GM19025 (cell line): ENCODE measurements around the gene RELN.

ENCODE experiments used
- ATAC-seq: cut with Tn5 transposase; IDR thresholded peaks from one replicate; pipeline ENCODE4 v1.9.1; 2021; ENCODE audit warnings: mild to moderate bottlenecking, low read depth, moderate library complexity; ENCODE audit not compliant: unreplicated experiment

The RELN gene

GRCh38 chr7:103694304-103694703 lies 295.2 kb downstream of the RELN start:
- ATAC-seq = no peak

DNA sequence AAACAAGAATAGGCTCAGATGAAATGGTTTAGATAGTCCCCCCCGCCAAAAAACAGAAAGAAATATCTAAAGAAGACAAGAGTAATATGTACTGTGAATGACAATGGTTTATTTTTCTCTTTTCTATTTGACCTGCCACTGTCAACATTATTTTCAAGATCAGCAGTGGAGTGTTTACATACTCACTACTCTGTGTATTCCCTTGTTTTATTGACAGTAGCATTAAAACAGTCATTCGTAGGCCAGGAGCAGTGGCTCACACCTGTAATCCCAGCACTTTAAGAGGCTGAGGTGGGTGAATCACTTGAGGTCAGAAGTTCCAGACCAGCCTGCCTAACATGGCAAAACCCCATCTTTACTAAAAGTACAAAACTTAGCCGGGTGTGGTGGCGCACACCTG lies 298.2 kb downstream of the RELN start:
- ATAC-seq = no peak

DNA sequence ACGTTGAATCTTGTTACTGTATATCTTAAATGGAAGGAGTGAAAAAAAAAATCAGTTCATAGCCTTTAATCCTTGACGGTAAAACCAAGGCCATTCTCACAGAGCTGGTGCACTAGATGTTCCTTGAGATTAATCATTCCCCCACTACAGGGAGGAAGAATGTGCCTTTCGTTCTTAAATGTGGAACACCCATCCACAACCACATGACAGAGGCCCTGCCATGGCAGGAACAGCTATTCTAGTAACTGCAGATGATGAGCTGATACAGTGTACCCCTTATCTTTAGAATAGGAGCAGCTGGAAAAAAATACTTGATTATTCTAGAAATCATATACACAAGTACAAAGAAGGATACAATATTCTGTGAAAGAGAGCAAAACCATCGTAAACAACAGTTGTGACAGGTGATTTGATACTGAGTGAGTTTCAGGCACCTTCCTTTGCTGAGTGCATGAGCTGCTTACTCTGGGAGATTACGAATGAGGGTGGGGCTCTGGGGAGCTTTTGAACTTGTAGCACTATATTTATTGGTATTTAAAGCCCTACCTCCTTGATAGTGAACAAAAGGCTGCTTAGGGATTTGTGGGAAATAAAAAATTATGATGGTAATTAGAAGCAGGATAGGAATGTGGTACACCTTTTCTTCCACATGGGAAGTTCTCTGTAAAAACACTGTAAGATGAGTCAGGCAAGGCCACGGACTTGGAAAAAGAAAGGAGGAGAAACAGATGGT lies 299.1 kb downstream of the RELN start:
- ATAC-seq = no peak

GRCh38 chr7:103689255-103689654 lies 300.2 kb downstream of the RELN start:
- no peak for ATAC-seq

DNA sequence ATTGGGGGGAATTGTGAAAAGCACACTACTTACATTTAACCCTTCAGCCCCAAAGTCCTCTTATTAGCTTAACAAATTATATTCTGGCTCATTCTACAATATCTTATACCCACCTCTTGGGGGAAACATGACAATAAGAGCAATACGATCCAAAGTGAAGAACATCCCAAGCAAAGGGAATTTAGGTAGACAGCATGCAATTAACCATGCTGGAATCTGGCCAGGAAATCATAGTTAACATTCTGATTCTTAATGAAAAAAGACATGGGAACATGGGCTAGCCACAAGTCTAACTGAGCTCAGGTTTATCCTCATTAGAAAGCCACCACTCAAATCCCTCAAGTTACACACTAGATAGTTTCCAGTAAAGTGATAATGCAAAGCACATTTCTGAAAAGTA lies 301.5 kb downstream of the RELN start:
- ATAC-seq = no peak

DNA sequence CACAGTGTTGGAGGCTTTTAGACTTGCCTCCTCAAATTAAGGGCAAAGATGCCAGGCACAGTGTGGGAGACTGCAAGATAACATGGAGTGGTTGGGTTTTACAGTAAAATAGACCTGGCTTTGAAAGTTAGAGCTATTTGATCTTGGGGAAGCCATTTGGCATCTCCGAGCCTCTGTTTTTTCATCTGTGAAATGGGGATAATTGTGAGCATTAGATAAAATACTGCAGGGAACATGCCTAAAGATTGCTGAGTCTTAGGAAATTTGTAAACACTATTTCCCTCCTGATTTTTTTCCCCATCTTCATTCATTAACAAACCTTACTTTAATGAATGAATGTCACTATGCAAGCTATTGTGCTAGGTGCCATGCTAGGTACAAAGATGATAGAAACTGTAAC lies 302.2 kb downstream of the RELN start:
- ATAC-seq = no peak

- no peak for ATAC-seq
Observed at GRCh38 chr7:103686763-103687162, 302.7 kb downstream of the RELN start.

DNA sequence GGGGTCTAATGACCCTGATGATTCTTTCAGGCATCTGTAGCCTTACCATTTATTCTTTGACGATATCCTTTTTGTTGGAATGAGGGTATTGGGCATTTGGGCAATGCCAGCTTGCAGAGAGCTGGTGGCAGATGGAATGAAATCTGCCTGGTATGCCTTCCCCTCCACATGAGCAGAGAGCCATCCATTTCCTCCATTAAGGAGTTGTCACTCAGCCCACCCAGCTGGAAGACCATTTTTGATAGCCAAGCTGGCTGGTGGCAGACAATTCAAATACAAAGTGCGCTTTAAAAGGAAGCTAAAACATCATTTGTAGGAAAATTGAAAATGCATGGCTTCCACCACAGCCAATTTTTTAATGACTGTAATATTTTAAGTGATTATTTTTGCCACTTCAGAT lies 303.4 kb downstream of the RELN start:
- no peak for ATAC-seq

GRCh38 chr7:103685646-103686045 lies 303.8 kb downstream of the RELN start:
- ATAC-seq = no peak

DNA sequence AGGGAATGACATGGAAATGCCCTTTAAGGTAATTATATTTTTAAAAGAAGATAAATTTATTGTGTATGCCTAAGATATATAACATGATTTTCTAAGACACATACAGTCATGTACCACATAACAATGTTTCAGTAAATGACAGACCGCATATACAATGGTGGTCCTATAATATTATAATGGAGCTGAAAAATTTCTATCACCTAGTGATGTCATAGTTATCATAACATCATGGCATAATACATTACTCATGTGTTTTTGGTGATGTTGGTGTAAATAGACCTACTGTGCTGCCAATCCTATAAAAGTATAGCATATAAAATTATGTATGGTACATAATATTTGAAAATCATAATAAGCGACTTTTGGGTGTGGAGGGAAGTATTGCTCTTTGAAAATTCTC lies 306.1 kb downstream of the RELN start:
- no peak for ATAC-seq

- no peak for ATAC-seq
Observed at GRCh38 chr7:103680161-103681144, 309.0 kb downstream of the RELN start.

DNA sequence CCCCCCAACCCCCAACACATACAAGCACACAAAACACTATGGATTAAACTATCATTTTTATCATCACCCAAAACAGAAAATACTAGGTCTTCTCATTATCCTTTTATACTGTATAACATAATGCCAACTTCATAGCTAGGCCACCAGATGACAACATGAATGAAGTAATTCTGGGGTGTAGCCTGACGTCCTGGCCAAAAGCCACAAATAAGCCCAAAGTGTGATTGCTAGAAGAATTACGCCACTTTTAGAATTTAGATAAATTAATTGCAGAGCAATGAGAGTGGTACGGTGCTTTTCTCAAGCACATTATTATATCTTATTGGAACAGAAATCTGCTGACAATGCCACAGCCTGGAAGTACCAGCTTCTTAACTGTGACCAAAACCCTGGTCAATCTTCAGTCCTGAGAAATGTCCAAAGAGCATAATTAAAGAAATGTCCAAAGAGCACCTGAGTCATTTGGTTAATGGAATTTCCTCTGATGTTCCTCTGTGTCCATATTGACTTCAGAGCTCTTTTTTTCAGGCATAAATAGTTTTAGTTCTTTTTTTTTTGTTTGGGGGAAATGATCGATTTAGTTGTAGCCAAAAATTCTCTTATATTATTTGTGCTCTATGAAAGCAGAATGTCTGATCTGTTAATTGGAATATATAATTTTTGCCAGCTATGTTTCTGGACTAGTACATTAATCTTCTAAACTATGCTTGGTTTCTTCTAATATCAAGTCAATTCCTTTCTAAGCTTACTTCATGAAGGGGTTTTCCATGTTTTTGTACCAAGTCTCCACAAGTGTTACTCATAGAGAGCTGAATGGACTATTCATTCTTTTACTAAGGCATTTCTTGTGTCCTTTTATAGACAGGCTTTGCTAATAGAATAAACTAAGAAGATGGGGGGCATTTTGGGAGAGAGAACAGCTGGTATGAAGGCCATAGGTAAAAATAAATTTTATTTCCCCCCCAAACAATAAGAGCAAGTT lies 310.0 kb downstream of the RELN start:
- no peak for ATAC-seq

DNA sequence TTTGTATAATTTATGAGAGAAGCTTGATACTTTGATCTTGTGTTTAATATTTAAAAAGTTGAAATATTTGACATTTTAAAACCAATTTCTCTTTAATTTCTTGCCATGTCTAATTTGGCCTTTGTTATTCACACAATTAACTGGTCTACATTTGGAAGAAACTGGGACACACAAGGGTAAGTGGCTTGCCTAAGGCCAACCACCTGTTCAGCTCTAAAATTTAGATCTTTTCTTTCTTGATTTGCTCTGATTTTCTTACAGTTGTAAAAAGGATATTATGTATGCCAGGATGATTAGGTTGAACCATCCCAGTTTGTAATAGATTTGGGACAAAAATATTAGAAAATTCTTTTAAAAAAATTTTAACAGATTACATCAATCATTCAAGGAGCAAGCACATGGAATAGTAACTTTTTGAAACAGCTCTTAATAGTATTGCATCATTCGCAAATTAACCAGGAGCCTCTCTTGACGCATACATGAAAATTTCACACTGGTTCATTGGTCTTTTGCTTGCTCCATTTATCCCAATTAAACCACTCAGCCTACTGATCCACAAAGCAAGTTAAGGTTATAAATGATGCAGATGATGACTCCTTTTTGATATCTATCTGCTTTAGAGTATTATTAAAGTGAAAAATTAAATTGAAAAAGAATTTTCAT lies 321.0 kb downstream of the RELN start:
- ATAC-seq = no peak

GRCh38 chr7:103666326-103666725 lies 323.1 kb downstream of the RELN start:
- no peak for ATAC-seq

DNA sequence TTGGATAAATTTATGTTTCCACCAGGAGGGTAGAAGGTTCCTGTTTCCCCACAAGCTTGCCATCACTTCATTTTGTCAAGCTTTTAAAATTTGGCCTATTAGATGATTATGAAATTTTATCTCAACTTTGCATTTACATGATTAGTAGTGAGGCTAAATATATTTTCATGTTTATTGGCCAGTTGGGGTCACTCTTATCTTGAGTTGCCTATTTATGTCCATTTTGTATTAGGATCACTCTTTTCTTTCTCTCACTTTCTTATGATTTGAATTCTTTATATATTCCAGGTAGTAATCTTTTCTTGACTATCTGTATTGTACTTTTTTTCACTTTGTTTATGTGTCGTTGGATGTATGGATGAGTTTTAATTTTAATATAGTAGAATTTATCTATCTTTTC lies 324.9 kb downstream of the RELN start:
- no peak for ATAC-seq

- ATAC-seq = no peak
Observed at GRCh38 chr7:103660455-103661371, 328.7 kb downstream of the RELN start.

DNA sequence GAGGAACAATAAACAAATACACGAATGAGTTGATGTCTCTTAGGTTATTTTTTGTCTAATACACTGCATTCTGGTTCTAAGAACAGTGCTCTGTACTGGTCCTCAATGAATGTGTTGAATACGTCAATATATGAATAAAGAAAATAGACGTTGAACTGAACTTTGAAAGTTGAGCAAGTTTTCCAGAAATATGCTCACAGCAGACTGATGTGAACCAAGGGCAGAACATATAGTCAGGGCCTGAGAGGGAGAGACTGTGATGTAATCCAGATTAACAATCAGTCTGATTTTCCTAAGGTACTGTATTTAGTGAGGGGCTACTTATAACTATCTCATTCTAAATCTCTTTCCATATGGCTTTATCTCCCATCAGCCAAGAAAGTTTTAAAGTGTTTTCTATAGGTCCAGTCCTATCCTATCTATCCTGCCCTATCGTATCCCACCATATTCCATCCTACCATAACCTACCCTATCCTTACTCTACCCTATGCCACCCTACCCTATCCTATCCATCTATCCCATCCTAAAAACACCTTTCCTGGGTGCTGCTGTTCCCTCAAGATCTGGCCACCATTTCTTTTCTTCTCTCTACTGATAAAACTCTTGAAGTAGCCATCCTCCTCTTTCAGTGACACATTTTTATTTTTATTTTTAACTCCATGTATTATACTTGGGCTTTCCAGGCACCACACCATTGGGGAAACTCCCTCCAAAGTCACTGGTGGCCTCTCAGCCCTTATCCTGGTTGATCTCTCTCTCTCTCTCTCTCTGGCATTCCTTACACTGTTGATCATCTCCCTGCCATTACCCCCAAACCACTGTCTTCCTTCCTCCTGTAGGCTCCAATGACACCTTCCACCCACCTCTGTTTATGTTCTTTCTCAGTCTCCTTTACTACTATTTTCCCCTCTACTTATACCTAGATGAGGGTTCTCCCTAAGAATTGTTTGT lies 331.1 kb downstream of the RELN start:
- ATAC-seq = no peak

DNA sequence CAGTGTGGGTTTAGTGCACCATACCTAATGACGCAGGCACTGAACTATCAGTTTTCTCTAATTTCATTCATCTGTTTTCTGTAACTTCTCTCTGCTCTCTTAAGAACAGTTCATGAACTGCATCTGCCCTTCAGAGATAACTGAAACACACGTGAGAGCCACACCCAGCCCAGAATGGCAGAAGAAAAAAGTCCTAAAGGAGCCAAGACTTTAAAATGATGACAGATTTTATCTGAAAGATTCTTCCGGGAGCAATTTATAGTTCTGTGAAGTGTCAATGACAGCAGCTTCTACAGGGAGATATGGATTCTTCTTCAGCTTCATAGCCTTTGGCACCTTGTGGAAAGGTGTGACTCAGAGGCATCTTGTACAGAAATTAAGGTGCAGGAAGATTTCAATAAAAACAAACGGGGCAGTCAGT lies 332.0 kb downstream of the RELN start:
- no peak for ATAC-seq
